NCI-H1930 (cell line): Measurements from ENCODE around the gene PKN2.
A peak's percentile ranks its signal among the peaks of the same experiment; 100 is the strongest.

Experiments
- DNase-seq, 2 experiments: peaks; one replicate each; lab custom pipeline; 2025; lab: John Stamatoyannopoulos, UW

The PKN2 gene

GRCh38 chr1:88683541-88684481 is at the start of gene PKN2:
PKN2 (plus strand) TSS chr1:88684273; CDS start chr1:88684581, 308 bp downstream.
- peak; percentile 97 for DNase-seq

GRCh38 chr1:88634538-88634937 is 49.5 kb upstream of the PKN2 start:
- DNase-seq: no peak

GRCh38 chr1:88640060-88640459 is 44.0 kb upstream of the PKN2 start:
- no peak for DNase-seq

- no peak for DNase-seq
Measured at GRCh38 chr1:88645886-88646285, 38.2 kb upstream of the PKN2 start.

- DNase-seq: no peak
Measured at GRCh38 chr1:88646476-88647248, 37.4 kb upstream of the PKN2 start.

- DNase-seq: no peak
Measured at GRCh38 chr1:88647249-88647645, 36.8 kb upstream of the PKN2 start.

- no peak for DNase-seq
Measured at GRCh38 chr1:88647749-88648415, 36.2 kb upstream of the PKN2 start.

GRCh38 chr1:88648706-88649105 is 35.4 kb upstream of the PKN2 start:
- DNase-seq: no peak

- no peak for DNase-seq
Measured at GRCh38 chr1:88649932-88650331, 34.1 kb upstream of the PKN2 start.

GRCh38 chr1:88650676-88651418 is 33.2 kb upstream of the PKN2 start:
- DNase-seq: no peak

- no peak for DNase-seq
Measured at GRCh38 chr1:88655140-88655539, 28.9 kb upstream of the PKN2 start.

- DNase-seq: no peak
Measured at GRCh38 chr1:88655685-88656299, 28.3 kb upstream of the PKN2 start.

GRCh38 chr1:88658419-88658818 is 25.7 kb upstream of the PKN2 start:
- DNase-seq: no peak

- DNase-seq: no peak
Measured at GRCh38 chr1:88659552-88659951, 24.5 kb upstream of the PKN2 start.

GRCh38 chr1:88661188-88661587 is 22.9 kb upstream of the PKN2 start:
- DNase-seq: no peak

- no peak for DNase-seq
Measured at GRCh38 chr1:88661951-88662699, 21.9 kb upstream of the PKN2 start.

- DNase-seq: no peak
Measured at GRCh38 chr1:88662723-88663122, 21.4 kb upstream of the PKN2 start.

- DNase-seq: no peak
Measured at GRCh38 chr1:88668405-88668804, 15.7 kb upstream of the PKN2 start.

- no peak for DNase-seq
Measured at GRCh38 chr1:88670462-88670861, 13.6 kb upstream of the PKN2 start.

GRCh38 chr1:88673446-88673845 is 10.6 kb upstream of the PKN2 start:
- DNase-seq: no peak

- no peak for DNase-seq
Measured at GRCh38 chr1:88678405-88678804, 5.7 kb upstream of the PKN2 start.
